Heart left ventricle (tissue), 13 donors: ENCODE measurements around the gene TNPO3.

Experiments
- CTCF ChIP-seq, 12 donors: fragments of 200-600 bp; sonication (generic) in 4 of 12; IDR thresholded peaks; one replicate each; pipeline versions ENCODE4 v1.5.0 to v1.8.0; 2018 to 2022; ENCODE audit warnings: antibody characterized with exemption in 12 of 12, mild to moderate bottlenecking in 5 of 12
- POLR2A ChIP-seq, 2 donors: fragments of 450-650 bp; IDR thresholded peaks; one replicate each; pipeline ENCODE4 v1.6.1; 2017; ENCODE audit warnings: antibody characterized with exemption in 2 of 2, mild to moderate bottlenecking in 2 of 2, moderate library complexity in 2 of 2
- donor health status: ischemic (EF 13 %, LVEDD 7.1; RV severe dilation, severe dysfunction).
- donor health status: DM: no; HTN: yes; CAD: no.
- donor health status: DM: no; HTN: no; CAD: no.
- donor health status: ischemic (EF 25% LVEDD 6.9; RV normal size, moderate dysfunction).
- donor health status: ischemic (EF 25% LVEDD 5.7; RV mildly dilated, moderate dysfunction).
- donor health status: ischemic (EF 35%, LVEDD 5.7; RV mildly dilated, moderate dysfunction).
- donor health status: nonischemic (EF 11% LVEDD 7.7; RV severe dilation, severe dysfunction).
- donor health status: DM: yes; HTN: yes; CAD: no.
- donor health status: PGD.
- donor health status: ischemic (EF 29% LVEDD 5.4; RV normal size, mild dysfunction).
- donor health status: nonischemic (EF 23%, LVEDD 6.1; RV moderate dilation, normal function).

DNA sequence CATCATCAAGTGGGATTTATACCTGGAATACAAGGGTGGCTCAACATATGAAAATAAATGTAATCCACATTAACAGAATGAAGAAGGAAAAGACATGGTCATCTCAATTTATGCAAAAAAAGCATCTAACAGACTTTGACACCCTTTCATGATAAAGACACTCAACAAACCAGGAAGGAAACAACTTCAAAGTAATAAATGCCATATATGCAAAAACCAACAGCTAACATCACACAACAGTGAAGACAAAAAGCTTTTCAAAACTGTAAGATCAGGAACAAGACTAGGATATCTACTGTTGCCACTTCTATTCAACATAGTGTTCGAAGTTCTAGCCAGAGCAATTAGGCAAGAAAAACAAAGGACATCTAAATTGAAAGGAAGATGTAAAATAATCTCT is 22.9 kb downstream of the TNPO3 start:
- TF ChIP-seq CTCF (IDR thresholded peaks at IDR 0.05) (no peak), POLR2A (IDR thresholded peaks at IDR 0.05) (no peak)
